K562 (cell line): ENCODE measurements around the gene PPP1R16B. TPM values are rescaled to one million over a fixed set of nuclear protein-coding genes. Genes with fewer than 3 reads are reported as not detected.
A peak's percentile ranks its signal among the peaks of the same experiment; 100 is the strongest.
"Not testable (repeated sequence)": the region's sequence is repeated elsewhere in the genome, so short reads cannot be mapped to it uniquely, and the experiment has no call there.

Experiments used
- ATAC-seq: fragments of 200-7000 bp; cut with Tn5 transposase; 3 replicates; pipeline ENCODE4 v1.9.1; 2020; ENCODE audit warnings: moderate library complexity
- BruUV-seq: library from RNA; stranded (reverse); fragments of 400-500 nt; replicated peaks from 2 replicates; lab custom pipeline; 2021; lab: Mats Ljungman, UMichigan
- CTCF ChIA-PET: fragments of 300-600 bp; formaldehyde crosslinking; extraction: SDS; loops from one replicate; lab custom pipeline; 2021; ENCODE audit warnings: low intra/inter-chr PET ratio; lab: Yijun Ruan, JAX
- POLR2A ChIA-PET: fragments of 300-600, 350-650 bp; sonication (Branson Sonifier 250); formaldehyde crosslinking; extraction: SDS; loops from one replicate; lab custom pipeline; 2021; ENCODE audit warnings: antibody characterized with exemption, inconsistent platforms; lab: Yijun Ruan, JAX
- DNase-seq, 4 experiments: peaks; one replicate each; pipeline versions ENCODE4 v3.0.0 to v3.0.0-alpha.2; 2011 to 2018; ENCODE audit warnings: low spot score in 3 of 4, mixed read lengths in 3 of 4; ENCODE audit errors: extremely low read depth in 1 of 4
- FAIRE-seq: peaks from 2 replicates; lab custom pipeline; 2011; peaks lifted over from hg19 to GRCh38; lab: Jason Lieb, UNC
- H2AFZ ChIP-seq: 2 replicates; pipeline ENCODE4 v1.6.0; 2011; ENCODE audit warnings: low read depth, low read length, control low read depth, inconsistent platforms
- H3K27ac ChIP-seq: fragments of 200-600 bp; 3 replicates; pipeline ENCODE4 v1.8.0; 2011; ENCODE audit warnings: low read depth, mild to moderate bottlenecking, control low read depth, inconsistent platforms, low read length, moderate library complexity, mixed read lengths; ENCODE audit errors: extremely low read depth
- H3K27me3 ChIP-seq, 2 experiments: fragments of 300-600 bp in 1 of 2; 2 replicates in 1 of 2; 3 replicates in 1 of 2; pipeline versions ENCODE4 v1.6.0 to v1.8.0; 2011; ENCODE audit warnings: inconsistent platforms in 2 of 2, low read length in 2 of 2, mild to moderate bottlenecking in 1 of 2, mixed read lengths in 1 of 2, moderate library complexity in 1 of 2; ENCODE audit not compliant: control insufficient read depth in 2 of 2, insufficient read depth in 2 of 2
- H3K36me3 ChIP-seq: fragments of 300-600 bp; 3 replicates; pipeline ENCODE4 v1.8.0; 2011; ENCODE audit warnings: mild to moderate bottlenecking, low read length, inconsistent platforms; ENCODE audit not compliant: control insufficient read depth, insufficient read depth
- H3K4me1 ChIP-seq, 2 experiments: fragments of 200-600 bp in 1 of 2; replicated peaks in 1 of 2; 2 replicates in 1 of 2; 3 replicates in 1 of 2; pipeline versions ENCODE4 v1.5.1 to v1.8.0; 2011; ENCODE audit warnings: inconsistent platforms in 2 of 2, low read length in 2 of 2, mild to moderate bottlenecking in 1 of 2, mixed read lengths in 1 of 2, moderate library complexity in 1 of 2; ENCODE audit not compliant: control insufficient read depth in 2 of 2, insufficient read depth in 2 of 2
- H3K4me2 ChIP-seq: 2 replicates; pipeline ENCODE4 v1.6.1; 2011; ENCODE audit warnings: low read length, control low read depth, inconsistent platforms, mixed read lengths; ENCODE audit not compliant: insufficient read depth
- H3K4me3 ChIP-seq: fragments of 200-600 bp; sonication (generic), shearing (Covaris generic); 2 replicates; pipeline ENCODE4 v1.5.1; 2016; ENCODE audit warnings: control low read depth, inconsistent platforms
- H3K79me2 ChIP-seq: fragments of 200-600 bp; 3 replicates; pipeline ENCODE4 v1.8.0; 2011; ENCODE audit warnings: low read length, inconsistent platforms; ENCODE audit not compliant: control insufficient read depth, insufficient read depth
- H3K9ac ChIP-seq, 2 experiments: 2 replicates each; pipeline versions ENCODE4 v1.6.0 to v1.6.1; 2011; ENCODE audit warnings: low read depth in 2 of 2, low read length in 2 of 2, control low read depth in 1 of 2, inconsistent platforms in 1 of 2, mild to moderate bottlenecking in 1 of 2, mixed read lengths in 1 of 2; ENCODE audit not compliant: insufficient read depth in 1 of 2
- H3K9me1 ChIP-seq: one replicate; pipeline ENCODE4 v1.6.0; 2011; ENCODE audit warnings: inconsistent platforms, mild to moderate bottlenecking, low read length, moderate library complexity; ENCODE audit not compliant: control insufficient read depth, insufficient read depth
- H3K9me3 ChIP-seq: replicated peaks from 2 replicates; pipeline ENCODE4 v1.5.1; 2011; ENCODE audit warnings: low read depth, low read length, inconsistent platforms; ENCODE audit not compliant: control insufficient read depth, insufficient read depth
- H4K20me1 ChIP-seq: replicated peaks from 2 replicates; pipeline ENCODE4 v1.6.1; 2011; ENCODE audit warnings: low read length, inconsistent platforms, mixed read lengths; ENCODE audit not compliant: control insufficient read depth, insufficient read depth
- HES1 ChIP-seq: fragments of 450-650 bp; IDR thresholded peaks from 2 replicates; pipeline ENCODE4 v1.6.1; 2016; ENCODE audit warnings: low read depth, mild to moderate bottlenecking, moderate library complexity
- NBN ChIP-seq: fragments of 450-650 bp; IDR thresholded peaks from 2 replicates; pipeline ENCODE4 v1.6.1; 2016; ENCODE audit warnings: low read depth, mild to moderate bottlenecking
- NFYB ChIP-seq: IDR thresholded peaks from 2 replicates; pipeline ENCODE4 v1.6.1; 2011; ENCODE audit warnings: mild to moderate bottlenecking, moderate library complexity; ENCODE audit not compliant: insufficient read length; ENCODE audit errors: extremely low read depth
- SRSF1 ChIP-seq: fragments of 200-400 bp; formaldehyde crosslinking; IDR thresholded peaks from 2 replicates; pipeline ENCODE4 v1.6.1; 2017; ENCODE audit warnings: mild to moderate bottlenecking, low read depth, low read length, moderate library complexity
- TAF7 ChIP-seq: fragments of 450-650 bp; IDR thresholded peaks from 2 replicates; pipeline ENCODE4 v1.6.1; 2016; ENCODE audit warnings: missing genetic modification characterization, missing compliant biosample characterization
- XRCC3 ChIP-seq: fragments of 450-650 bp; IDR thresholded peaks from 2 replicates; pipeline ENCODE4 v1.6.1; 2017; ENCODE audit warnings: mild to moderate bottlenecking, moderate library complexity
- ZNF224 ChIP-seq: sonication (generic); formaldehyde crosslinking; IDR thresholded peaks from 2 replicates; pipeline ENCODE4 v1.8.0; 2022; ENCODE audit warnings: mild to moderate bottlenecking, missing genetic modification reagents
- ZNF551 ChIP-seq: fragments of 250-450 bp; sonication (Bioruptor Pico); IDR thresholded peaks from 2 replicates; pipeline ENCODE4 v1.5.0; 2021; ENCODE audit warnings: mild to moderate bottlenecking, moderate library complexity
- ZNF785 ChIP-seq: fragments of 250-450 bp; sonication (Bioruptor Pico); IDR thresholded peaks from 2 replicates; pipeline ENCODE4 v1.4.0; 2020; ENCODE audit warnings: mild to moderate bottlenecking
- WGBS: fragments of 100-300 bp; shearing (Covaris generic); methylation state at CpG from one replicate; pipeline ENCODE4 v1.1.6; 2016; ENCODE audit warnings: low coverage, mixed read lengths; ENCODE audit not compliant: insufficient coverage; ENCODE audit errors: missing lambda C conversion rate; 5-methylcytosine and 5-hydroxymethylcytosine counted together
- in situ Hi-C: fragments of 300-500 bp; cut with MboI; formaldehyde crosslinking; loops from 4 replicates; pipeline ENCODE4 v1.15.0; 2018; ENCODE audit warnings: inconsistent platforms, mixed read lengths
- intact Hi-C: fragments of 100-400 bp; cut with micrococcal nuclease; formaldehyde crosslinking; loops from 2 replicates; pipeline ENCODE4 v1.14.2; 2022
- polyA plus RNA-seq, 8 experiments: library from polyadenylated mRNA; depleted of rRNA in 4 of 8; stranded (reverse) in 5 of 8; unstranded in 3 of 8; fragments of >200 nt; fragmentation: Nextera tagmentation in 2 of 8; fragmentation: Illumina TruSeq in 1 of 8; extraction: Ambion mirVana in 2 of 8; extraction: Trizol in 1 of 8; gene quantifications; 2 replicates each; pipeline versions ENCODE4 v1.2.1 to v1.2.3, GENCODE V29; 2011 to 2014; ENCODE audit warnings: inconsistent platforms in 1 of 8, missing spikeins in 1 of 8
- total RNA-seq, 7 experiments: library from RNA; depleted of rRNA in 6 of 7; stranded (reverse); fragments of >200 nt in 6 of 7; fragmentation: Illumina TruSeq in 2 of 7; extraction: Trizol in 2 of 7; gene quantifications; 2 replicates each; pipeline versions ENCODE4 v1.2.1 to v1.2.3, GENCODE V29; 2011 to 2021; ENCODE audit warnings: low replicate concordance in 1 of 7
- TF ChIP-seq, protein P1 (sequence below), 2 experiments: fragments of 450-650 bp in 1 of 2; sonication (generic) in 1 of 2; formaldehyde crosslinking in 1 of 2; IDR thresholded peaks in 1 of 2; conservative IDR thresholded peaks in 1 of 2; 2 replicates each; pipeline versions ENCODE4 v1.6.1 to v1.8.1; 2016 to 2023; ENCODE audit warnings: mild to moderate bottlenecking in 2 of 2, moderate library complexity in 2 of 2, inconsistent platforms in 1 of 2, missing genetic modification reagents in 1 of 2

Gene PPP1R16B
- total and polyA plus RNA-seq, 9 of the 15 experiments (the other 6 are each of a cell fraction or from before 2014, with no cell fraction given): 1.5 to 11.5 (median 6.8) TPM

DNA sequence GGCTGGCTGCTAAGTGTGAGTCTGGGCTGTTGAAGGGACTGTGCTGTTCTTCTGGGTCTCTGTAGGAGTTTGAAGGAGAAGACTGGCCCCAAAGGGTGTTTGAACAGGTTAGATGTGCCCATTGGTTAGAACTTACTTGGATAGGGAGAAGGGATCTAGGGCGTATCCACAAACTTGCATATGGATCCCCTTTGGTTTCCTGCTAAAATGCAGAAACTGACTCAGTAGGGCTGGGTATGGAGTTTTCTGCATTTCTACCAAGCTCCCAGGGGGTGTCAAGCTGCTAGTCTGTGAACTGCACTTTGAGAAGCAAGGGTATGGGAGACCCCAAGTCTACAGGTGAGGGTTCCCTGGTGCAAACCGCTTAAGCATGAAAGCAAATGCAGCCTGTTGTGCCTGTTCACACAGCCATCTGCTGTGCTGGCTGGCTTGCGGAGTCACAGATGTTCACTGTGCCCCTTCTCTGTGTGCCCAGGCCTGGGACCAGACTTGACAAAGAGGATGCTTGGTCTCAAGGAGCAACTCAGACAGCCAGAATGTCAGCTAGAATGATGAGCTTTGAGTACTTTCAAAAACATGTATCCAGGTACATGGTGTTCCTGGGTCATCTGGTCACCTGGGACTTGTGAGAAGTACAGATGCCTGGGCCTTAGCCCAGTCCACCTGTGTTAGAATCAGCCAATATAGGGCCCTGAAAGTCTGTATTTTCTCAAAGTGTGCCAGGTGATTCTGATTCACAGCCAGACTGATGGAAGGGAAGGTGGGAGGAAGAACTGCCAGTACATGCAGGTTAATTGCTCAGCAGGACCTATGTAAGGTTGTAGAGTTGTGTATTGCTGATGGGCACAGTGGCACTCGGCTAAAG, 7.4 kb downstream of the PPP1R16B start (continued):
- TF ChIP-seq HES1 (no peak), SRSF1 (no peak), NFYB (no peak), ZNF785 (CRISPR knock-in tag) (no peak), ZNF224 (no peak), TAF7 (tag) (no peak), ZNF551 (CRISPR knock-in tag) (no peak), NBN (no peak), XRCC3 (no peak)
- TF ChIP-seq, all 486 proteins: peak for 0

- H3K9me1 ChIP-seq, BruUV-seq, H3K9me3 ChIP-seq, H3K4me2 ChIP-seq, H3K27ac ChIP-seq, H3K9ac ChIP-seq, intact Hi-C loops, FAIRE-seq, H3K36me3 ChIP-seq, DNase-seq, H3K79me2 ChIP-seq, H4K20me1 ChIP-seq, in situ Hi-C loops, H3K4me1 ChIP-seq, CTCF ChIA-PET, H3K4me3 ChIP-seq, ATAC-seq: not testable (repeated sequence)
- POLR2A ChIA-PET: interaction anchor here (1.3 kb wide), 1 partner anchor 13 kb away, joined by 5 read pairs; no protein-coding TSS in a partner anchor
- WGBS: 41% methylated on average over 3 of the region's 6 CpGs
- TF ChIP-seq, protein P1, sequence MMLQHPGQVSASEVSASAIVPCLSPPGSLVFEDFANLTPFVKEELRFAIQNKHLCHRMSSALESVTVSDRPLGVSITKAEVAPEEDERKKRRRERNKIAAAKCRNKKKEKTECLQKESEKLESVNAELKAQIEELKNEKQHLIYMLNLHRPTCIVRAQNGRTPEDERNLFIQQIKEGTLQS (IDR thresholded peaks at IDR 0.05): 0 out of 2 replicates have a peak, but pooled peaks have one; percentile 21
- TF ChIP-seq, protein P1 (CRISPR knock-in tag; conservative IDR thresholded peaks at IDR 0.05): not testable (repeated sequence)
- TF ChIP-seq, all 486 proteins: peak for 1; not testable (repeated sequence) for 485
- H2AFZ ChIP-seq, H3K27me3 ChIP-seq: not testable (repeated sequence)
These were observed 8.1 kb downstream of the PPP1R16B start for GRCh38 chr20:38813574-38813962.
